HEK293 (cell line): ENCODE measurements around the gene NBDY.

Experiments
- ZBTB17 ChIP-seq: fragments of 450-650 bp; formaldehyde crosslinking; IDR thresholded peaks from 2 replicates; pipeline ENCODE4 v1.5.1; 2016; ENCODE audit warnings: missing biosample characterization, missing genetic modification characterization
- ZNF561 ChIP-seq: fragments of 450-650 bp; IDR thresholded peaks from 2 replicates; pipeline ENCODE4 v1.5.1; 2018; ENCODE audit warnings: missing biosample characterization, missing genetic modification characterization, borderline replicate concordance

GRCh38 chrX:56784666-56785065 lies 55.6 kb downstream of the NBDY start:
- TF ChIP-seq ZBTB17 (tag by site-specific recombination) (no peak), ZNF561 (no peak)
